ENCODE measurements around the gene TP53. TPM values are rescaled to one million over a fixed set of nuclear protein-coding genes. Genes with fewer than 3 reads are reported as not detected.

Gene TP53
- total RNA-seq, 1 donor from 2014 or later = 11.7 TPM

GRCh38 chr17:7714721-7715594 lies 27.7 kb upstream of the TP53 start:
- no peak overlapping the region for H3K27ac ChIP-seq (replicated peaks)
- H3K4me1 ChIP-seq = peaks cover 19% of the 10 kb centered on the region
- H3K27me3 ChIP-seq (ENCODE audit: low read depth) = peaks cover 74% of the 10 kb centered on the region
- H3K9me3 ChIP-seq (replicated peaks) = no peaks in the 10 kb centered on the region
- intact Hi-C loops (cut with micrococcal nuclease) = no loop called here
- TF ChIP-seq, protein P1, sequence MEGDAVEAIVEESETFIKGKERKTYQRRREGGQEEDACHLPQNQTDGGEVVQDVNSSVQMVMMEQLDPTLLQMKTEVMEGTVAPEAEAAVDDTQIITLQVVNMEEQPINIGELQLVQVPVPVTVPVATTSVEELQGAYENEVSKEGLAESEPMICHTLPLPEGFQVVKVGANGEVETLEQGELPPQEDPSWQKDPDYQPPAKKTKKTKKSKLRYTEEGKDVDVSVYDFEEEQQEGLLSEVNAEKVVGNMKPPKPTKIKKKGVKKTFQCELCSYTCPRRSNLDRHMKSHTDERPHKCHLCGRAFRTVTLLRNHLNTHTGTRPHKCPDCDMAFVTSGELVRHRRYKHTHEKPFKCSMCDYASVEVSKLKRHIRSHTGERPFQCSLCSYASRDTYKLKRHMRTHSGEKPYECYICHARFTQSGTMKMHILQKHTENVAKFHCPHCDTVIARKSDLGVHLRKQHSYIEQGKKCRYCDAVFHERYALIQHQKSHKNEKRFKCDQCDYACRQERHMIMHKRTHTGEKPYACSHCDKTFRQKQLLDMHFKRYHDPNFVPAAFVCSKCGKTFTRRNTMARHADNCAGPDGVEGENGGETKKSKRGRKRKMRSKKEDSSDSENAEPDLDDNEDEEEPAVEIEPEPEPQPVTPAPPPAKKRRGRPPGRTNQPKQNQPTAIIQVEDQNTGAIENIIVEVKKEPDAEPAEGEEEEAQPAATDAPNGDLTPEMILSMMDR (IDR thresholded peaks at IDR 0.05; ENCODE audit: borderline replicate concordance) = no peak
- DNase-seq = no peak
- no peaks in the 10 kb centered on the region for H3K36me3 ChIP-seq
- H3K4me3 ChIP-seq = no peak overlapping the region

- H3K27ac ChIP-seq (replicated peaks) = no peak overlapping the region
- peaks cover 76% of the 10 kb centered on the region for H3K27me3 ChIP-seq (ENCODE audit: low read depth)
- intact Hi-C loops (cut with micrococcal nuclease) = no loop called here
- H3K36me3 ChIP-seq = no peaks in the 10 kb centered on the region
- peaks cover 19% of the 10 kb centered on the region for H3K4me1 ChIP-seq
- H3K9me3 ChIP-seq (replicated peaks) = no peaks in the 10 kb centered on the region
- H3K4me3 ChIP-seq = no peak overlapping the region
- DNase-seq = no peak
- TF ChIP-seq, protein P1 (IDR thresholded peaks at IDR 0.05; ENCODE audit: borderline replicate concordance) = no peak
Observed at GRCh38 chr17:7713782-7714181, 26.5 kb upstream of the TP53 start.

DNA sequence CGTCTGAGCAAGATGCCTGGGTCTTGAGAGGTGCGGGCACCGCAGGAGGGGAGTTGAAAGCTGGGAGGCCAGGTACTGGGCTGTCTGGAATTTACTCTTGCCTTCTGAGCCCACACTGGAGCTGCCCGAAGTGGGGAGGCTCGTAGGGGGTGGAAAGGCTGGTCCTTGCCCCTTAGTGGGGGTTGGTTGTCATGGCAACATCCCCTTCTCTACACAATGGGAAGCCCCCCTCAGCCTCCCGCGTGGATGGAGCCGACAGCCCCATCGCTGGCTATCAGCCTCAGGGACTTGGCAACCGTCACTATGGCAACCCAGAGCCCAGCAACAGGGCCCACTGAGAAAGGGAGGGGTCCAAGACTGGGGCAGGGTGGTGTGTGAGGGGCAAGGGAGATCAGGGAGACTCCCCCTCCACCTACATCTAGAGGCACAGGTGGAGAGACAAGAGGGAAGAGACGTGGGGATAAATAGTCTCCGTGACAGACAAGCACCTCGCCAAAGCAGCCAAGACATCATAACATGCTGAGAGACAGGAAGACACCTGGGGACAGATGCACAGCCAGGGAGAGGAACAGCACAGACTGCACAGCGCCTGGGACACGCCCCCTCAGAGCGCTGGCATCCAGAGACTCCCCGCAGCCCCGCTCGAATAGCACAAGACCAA lies 25.0 kb upstream of the TP53 start:
- Histone ChIP-seq H3K4me3 (no peak overlapping the region), H3K36me3 (no peaks in the 10 kb centered on the region), H3K4me1 (peaks cover 10% of the 10 kb centered on the region), H3K9me3 (replicated peaks) (no peaks in the 10 kb centered on the region), H3K27ac (replicated peaks) (no peak overlapping the region), H3K27me3 (ENCODE audit: low read depth) (peaks cover 91% of the 10 kb centered on the region)
- intact Hi-C loops (cut with micrococcal nuclease) = no loop called here
- TF ChIP-seq, protein P1 (IDR thresholded peaks at IDR 0.05; ENCODE audit: borderline replicate concordance) = no peak
- no peak for DNase-seq

GRCh38 chr17:7711051-7711755 lies 23.9 kb upstream of the TP53 start:
- intact Hi-C loops (cut with micrococcal nuclease) = no loop called here
- no peak overlapping the region for H3K4me3 ChIP-seq
- no peak overlapping the region for H3K27ac ChIP-seq (replicated peaks)
- H3K36me3 ChIP-seq = no peaks in the 10 kb centered on the region
- H3K27me3 ChIP-seq (ENCODE audit: low read depth) = peaks cover 96% of the 10 kb centered on the region
- no peak for DNase-seq
- H3K4me1 ChIP-seq = peaks cover under 1% of the 10 kb centered on the region
- H3K9me3 ChIP-seq (replicated peaks) = no peaks in the 10 kb centered on the region
- TF ChIP-seq, protein P1 (IDR thresholded peaks at IDR 0.05; ENCODE audit: borderline replicate concordance) = no peak

- intact Hi-C loops (cut with micrococcal nuclease) = no loop called here
- Histone ChIP-seq H3K9me3 (replicated peaks) (no peaks in the 10 kb centered on the region), H3K27ac (replicated peaks) (no peak overlapping the region), H3K4me3 (no peak overlapping the region), H3K36me3 (no peaks in the 10 kb centered on the region), H3K4me1 (peaks cover 8% of the 10 kb centered on the region), H3K27me3 (ENCODE audit: low read depth) (peaks cover 96% of the 10 kb centered on the region)
- TF ChIP-seq, protein P1 (IDR thresholded peaks at IDR 0.05; ENCODE audit: borderline replicate concordance) = no peak
- no peak for DNase-seq
Observed at GRCh38 chr17:7710301-7710700, 23.0 kb upstream of the TP53 start.

Data from left ventricle myocardium inferior (tissue), 1 donor.